NCI-H1105 treated with DMSO at 0.1 percent for 48 hours (cell line): Measurements from ENCODE around the gene DOC2A.
"Not testable (repeated sequence)": the region's sequence is repeated elsewhere in the genome, so short reads cannot be mapped to it uniquely, and the experiment has no call there.

ENCODE experiments used
- DNase-seq: peaks from one replicate; lab custom pipeline; 2025; lab: John Stamatoyannopoulos, UW

The DOC2A gene

DNA sequence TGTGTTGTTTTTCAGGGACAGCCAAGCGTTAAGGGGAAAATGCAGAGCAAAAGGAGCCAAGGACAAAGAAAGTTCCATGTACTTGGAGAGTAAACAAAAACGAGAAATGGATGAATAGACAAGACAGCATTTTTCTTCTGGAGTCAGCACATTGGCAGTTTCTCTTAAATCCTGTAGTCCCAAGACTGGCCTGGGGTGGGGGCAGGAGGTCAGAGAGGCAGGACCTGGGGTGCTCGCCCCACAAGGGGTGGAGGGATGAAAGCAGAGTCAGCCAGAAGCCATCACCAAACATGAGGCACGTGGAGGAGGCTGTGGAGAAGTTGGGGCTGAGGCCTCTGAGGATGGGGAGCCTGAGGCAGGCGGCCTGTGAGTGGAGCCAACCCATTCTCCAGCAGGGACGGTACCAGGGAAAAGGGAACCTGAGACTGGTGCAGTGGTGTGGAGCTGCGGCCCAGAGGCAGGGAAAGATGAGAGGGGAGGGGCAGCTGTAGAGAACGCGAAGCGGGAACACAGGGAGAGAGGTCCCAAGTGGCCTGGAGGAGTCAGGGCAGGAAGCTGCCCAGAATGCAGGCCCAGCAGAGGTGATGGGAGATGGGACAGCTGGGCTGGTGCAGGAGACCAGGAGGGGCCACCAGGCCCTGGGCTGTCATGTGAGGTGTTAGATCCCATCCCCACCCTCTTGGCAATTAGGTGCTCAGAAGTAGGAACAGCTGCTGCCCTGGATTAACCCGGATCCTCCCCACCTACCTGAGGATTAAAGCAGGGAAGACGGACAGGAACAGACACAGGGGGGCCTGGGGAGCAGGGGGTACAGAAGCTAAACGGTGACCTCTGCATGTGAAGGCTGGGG is 17.0 kb upstream of the DOC2A start:
- no peak for DNase-seq

DNA sequence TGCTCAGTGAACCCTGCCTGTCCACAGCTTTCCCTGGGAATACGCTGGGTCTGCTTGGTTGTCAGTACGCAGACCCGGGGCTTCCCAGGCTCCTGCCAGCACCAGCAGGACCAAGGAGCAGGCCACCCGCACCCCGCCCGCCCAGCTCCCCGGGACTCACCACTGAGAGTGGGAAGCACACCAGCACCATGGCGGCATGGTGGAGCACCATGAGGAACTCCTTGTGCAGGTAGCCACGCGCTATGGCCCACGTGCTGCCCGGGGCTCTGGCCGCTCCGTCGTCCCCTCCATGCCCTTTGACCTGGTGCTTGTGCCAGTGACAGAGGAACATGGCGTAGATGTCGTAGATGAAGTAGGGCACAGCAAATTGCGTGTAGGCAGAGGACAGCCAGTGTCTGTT is 15.6 kb upstream of the DOC2A start:
- no peak for DNase-seq

DNA sequence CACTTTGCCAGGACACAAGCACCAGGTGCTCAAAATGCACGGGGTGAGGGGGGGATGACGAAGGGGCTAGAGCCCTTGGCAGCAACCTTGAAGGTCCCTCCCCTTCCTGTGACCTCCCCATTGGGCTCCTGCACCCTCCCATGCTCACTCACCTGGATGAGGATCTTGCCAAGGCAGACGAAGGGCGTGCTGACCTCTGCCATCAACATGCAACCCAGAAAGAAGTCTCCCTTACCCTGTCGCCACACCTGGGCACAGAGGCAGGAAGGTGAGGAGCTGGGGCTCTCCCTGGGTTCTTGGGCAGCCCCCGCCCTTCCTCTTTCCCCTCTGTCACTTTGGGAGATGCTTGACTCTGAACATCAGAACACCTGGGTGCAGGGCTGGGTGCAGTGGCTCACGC is 14.7 kb upstream of the DOC2A start:
- no peak for DNase-seq

DNA sequence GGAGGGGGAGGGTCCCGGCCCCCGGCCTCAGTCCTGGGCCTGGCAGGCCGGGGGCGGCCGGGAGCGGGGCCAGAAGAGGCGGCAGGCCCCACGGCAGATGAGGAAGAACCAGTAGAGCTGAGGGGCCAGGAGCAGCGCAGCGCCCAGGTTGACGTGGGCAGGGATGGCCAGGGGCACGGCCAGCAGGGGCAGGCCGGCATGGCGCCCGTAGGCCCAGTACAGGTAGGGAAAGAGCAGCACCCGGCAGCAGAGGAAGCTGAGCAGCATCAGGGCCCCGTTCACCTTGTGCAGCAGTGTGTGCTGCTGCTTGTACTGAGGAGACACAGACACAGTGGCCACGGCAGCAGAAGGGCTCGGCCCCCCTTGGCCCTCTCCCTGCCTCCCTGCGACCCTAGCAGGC is 14.3 kb upstream of the DOC2A start:
- no peak for DNase-seq

DNA sequence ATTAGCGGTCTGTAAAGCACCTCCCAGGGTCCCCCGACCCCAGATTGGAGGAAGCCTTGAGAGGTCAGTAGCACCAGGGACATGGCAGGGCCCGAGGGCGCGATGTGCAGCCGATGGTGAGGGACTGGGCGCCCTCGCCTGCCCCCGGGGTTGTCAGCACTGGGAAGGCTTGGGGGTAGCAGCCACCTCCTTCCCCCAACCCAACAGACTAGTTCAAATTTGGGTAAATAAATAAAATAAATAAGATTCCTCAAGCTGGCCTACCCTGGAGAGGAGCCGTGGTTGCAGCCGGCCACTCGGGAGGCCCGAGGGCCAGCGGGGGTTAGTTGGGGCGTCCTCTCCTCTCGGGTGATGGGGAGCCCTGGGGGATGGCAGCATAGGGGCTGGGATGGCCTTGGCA is 13.6 kb upstream of the DOC2A start:
- no peak for DNase-seq

DNA sequence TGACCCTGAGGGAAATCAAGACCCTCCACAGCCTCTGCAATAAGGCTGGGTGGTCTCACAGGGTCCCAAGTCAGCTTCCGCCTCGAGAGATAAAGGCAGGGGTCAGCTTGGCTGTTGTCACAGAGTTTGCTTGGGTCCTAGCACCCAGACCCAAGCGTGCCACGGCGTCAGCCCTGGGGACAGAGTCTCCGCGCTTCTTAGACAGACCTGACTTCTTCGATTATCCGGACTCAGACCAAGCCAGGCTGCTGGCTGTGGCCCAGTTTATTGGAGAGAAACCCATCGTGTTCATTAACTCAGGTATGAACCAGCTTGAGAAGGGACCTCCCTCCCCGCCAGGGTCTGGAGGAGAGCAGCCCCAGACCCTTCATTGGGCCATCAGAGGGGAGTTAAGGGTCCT is 12.8 kb upstream of the DOC2A start:
- no peak for DNase-seq

DNA sequence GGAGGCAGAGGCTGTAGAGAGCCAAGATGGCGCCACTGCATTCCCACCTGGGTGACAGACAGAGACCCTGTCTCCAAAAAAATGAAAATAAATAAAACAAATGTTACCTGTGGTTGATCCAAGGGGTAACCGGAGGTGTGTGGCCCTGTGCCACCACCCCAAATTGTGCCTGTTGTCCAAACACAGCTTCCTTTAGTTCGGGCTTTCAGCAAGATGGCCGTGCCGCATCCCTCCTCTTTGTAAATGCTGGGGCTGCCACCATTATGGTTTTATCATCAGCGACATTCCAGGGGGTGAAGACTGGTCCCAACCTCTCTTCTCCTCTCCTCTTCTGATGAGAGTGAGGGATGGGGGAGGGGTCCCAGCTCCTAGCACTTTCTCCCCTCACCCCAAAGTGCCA is 12.1 kb upstream of the DOC2A start, which contains the start of gene C16orf92:
Gene C16orf92, plus strand, starts transcription at position 312 of the 400 bp plus-strand sequence. CDS start 143 bp downstream, outside the sequence.
- no peak for DNase-seq

DNA sequence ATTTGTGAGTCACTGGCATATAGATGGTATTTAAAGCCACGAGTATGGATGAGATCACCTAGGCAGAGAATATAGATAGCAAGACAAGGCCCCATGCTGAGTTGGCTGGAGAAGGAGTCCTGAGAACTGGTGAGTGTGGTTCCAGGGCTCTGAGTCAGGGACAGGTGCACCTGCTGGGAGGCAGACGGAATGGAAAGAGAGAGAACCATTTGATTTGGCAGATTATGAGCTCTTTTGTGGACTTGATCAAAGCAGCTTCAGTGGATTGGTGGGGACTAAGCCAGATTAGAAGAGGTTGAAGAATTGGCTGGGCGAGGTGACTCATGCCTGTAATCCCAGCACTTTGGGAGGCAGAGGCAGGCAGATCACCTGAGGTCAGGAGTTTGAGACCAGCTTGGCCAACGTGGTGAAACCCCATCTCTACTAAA is 7.9 kb upstream of the DOC2A start:
- no peak for DNase-seq

DNA sequence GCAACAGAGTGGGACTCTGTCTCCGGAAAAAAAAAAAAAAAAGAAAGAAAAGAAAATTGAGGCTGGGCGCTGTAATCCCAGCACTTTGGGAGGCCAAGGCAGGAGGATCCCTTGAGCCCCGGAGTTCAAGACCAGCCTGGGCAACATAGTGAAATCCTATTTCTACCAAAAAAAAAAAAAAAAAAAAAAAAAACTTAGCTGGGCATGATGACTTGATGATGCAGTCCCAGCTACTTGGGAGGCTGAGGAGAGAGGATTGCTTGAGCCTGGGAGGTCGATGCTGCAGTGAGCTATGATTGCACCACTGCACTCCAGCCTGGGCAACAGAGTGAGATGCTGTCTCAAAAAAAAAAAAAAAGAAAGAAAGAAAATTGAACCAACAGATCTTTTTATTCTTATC is 7.1 kb upstream of the DOC2A start:
- not testable (repeated sequence) for DNase-seq

DNA sequence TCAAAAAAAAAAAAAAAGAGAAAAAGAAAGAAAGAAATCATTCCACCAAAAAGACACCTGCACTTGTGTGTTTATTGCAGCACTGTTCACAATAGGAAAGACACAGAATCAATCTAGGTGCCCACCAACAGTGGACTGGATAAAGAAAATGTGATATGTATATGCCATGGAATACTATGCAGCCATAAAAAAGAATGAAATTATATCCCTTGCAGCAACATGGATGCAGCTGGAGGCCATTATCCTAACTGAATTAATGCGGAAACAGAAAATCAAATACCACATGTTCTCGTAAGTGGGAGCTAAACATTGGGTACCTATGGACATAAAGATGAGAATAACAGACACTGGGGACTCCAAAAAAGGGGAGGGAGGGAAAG is 6.4 kb upstream of the DOC2A start:
- no peak for DNase-seq

DNA sequence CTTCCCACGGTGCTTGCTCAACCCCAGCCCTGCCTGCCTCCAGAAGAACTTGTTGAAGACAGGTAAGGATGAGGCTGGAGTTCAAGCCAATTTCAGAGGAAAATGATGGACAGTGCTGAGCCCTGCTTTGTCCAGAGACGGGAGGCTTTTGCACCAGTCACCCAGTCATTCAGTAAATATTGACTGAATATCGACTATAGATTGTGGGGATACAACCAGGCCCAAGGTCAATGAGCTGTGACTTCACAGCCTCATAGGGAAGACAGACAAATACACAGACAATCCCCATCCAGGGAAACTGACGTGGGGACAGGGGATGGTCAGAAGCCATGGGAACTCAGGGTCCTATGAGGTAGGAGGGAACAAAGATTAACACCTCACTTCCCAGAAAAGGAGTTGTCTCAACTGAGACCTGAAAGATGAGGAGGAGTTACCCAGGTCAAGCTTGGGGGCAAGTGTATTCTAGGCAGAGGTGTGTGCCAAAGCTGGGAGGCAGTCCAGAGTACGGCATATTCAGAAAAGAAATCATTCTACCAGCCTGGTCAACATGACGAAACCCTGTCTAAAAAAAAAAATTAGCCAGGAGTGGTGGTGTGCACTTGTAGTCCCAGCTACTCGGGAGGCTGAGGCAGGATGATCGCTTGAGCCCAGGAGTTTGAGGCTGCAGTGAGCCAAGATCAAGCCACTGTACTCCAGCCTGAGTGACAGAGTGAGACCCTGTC is 5.9 kb upstream of the DOC2A start:
- DNase-seq, result no peak

DNA sequence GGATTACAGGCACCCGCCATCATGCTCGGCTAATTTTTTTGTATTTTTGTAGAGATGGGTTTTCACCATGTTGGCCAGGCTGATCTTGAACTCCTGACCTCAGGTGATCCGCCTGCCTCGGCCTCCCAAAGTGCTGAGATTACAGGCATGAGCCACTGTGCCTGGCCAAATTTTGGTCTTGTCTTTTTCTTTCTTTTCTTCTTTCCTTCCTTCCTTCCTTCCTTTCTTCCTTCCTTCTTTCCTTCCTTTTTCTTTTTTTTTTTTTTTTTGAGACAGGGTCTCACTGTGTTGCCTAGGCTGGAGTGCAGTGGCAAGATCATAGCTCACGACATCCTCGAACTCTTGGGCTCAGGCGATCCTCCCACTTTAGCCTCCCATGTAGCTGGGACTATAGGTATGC is 4.6 kb upstream of the DOC2A start:
- DNase-seq, result not testable (repeated sequence)

DNA sequence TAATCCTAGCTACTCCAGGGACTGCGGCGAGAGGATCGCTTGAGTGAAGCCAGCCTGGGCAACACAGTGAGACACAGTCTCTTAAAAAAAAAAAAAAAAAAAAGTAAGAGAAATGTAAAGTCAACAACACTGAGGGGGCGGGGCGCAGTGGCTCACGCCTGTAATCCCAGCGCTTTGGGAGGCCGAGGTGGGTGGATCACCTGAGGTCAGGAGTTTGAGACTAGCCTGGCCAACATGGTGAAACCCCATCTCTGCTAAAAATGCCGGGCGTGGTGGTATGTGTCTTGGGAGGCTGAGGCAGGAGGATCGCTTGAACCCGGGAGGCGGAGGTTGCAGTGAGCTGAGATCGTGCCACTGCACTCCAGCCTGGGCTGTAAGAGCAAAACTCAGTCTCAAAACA is 1.8 kb upstream of the DOC2A start:
- not testable (repeated sequence) for DNase-seq

DNA sequence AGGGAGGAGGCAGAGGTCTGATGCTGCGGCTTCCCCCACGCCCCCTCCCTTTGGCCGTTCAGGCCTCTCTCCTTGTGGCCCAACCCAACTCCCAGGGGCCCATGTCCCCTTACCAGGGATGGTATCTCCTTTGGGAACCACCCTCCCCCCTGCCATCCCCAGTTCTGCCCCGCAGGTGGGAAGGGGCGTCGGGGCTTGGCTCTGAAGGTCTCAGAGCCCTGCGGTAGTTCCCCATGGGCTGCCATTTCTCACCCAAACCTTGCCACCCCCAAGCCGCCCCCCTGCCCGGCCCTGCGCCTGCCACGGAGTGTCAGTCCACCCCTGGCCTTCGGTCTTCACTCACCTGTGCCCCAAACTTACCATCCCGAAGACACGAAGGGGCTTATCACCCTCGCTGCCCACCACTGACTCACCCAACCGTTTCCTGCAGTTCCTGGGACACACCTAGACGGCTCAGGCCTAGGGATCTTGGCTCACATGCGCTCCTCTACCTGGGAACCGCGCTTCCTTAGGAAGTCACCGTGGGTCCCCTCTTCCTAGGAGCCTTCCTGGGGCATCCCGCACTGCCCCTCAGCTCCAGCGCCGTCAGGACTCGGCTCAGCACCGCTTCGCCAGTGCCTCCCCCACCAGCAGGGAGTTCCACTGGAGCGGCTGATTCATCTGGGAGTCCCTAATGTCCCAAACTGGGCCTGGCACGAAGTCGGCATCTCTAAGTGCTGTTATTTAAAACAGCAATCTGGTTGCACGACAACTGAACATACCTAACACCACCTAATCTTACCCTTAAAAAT is 1.1 kb upstream of the DOC2A start:
- no peak for DNase-seq

DNA sequence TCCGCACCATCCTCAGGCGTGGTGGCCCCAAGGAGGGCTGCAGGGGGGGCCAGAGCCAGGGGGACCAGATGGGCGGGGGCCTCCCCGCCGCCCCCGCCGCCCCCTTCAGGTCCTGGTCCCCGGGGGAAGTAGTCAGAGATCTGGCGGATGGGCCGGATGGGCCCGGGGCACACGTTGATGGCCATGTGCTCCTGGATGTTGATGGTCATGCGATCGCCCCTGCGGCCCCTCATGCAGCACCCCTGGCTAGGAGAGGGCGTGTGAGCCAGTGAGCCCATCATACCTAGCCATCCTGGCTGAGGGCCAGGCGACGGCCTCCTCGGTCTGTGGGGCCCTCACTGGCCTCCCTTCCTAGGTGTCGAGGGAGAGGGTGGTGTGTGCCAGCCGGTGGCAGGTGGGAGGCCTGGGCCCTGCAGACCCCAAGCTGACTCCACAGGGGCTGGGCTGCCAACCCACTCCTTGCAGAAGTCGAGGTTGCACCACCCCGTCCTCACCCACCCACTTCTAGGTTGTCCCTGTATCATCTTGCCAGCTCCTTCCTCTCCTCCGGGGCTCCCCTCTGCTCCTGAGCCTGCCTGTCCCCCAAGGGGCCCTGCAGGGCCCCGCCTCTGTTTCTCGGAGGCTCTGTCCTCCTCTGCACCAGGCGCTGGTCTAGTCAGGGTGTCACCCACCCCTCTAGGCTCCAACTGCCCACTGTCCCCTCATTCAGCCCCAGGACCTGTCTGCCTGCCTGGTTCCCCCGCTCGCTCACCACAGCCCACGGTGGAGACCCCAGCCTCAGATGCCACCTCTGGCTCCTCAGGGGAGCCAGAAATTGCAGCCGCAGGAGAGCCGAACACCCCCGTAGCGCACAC is 610 bp downstream of the DOC2A start:
- DNase-seq, result no peak

DNA sequence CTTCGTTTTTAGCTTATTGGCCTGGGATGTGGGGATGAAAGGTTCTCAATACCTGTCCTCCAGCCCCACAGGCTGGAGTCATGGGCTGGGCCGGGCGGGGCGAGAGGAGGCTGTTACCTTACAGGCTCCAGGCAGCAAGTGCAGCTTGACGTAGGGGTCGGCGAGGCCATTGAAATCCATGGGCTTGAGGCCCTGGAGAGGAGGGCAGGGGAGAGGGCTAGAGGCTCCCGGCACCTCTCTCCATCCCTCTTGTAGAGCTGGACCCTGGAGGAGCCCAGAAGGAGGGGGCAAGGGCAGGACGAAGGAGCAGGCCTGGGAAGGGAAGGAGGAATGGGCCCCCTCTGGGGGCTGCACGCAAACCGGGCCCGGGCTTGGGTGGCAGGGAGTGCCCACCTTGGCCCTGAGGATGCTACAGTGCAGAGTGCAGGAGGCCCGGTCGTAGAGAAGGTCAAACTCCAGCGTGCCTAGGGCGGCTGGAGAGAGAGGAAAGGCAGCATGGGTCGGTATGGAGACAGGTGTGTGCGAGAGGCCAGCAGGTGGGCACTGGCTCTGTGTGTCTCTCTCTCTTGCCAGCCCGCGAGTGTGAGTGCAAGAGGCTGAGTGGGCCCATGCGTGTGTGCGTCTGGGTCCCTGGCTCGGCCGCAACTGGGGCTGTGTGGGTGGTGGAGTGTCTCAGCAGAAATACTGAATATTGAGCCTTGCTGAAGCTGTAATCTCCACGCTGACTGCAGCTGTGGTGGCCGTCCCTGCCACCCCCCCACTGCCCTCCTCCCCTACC is 1.6 kb downstream of the DOC2A start:
- DNase-seq, result no peak

DNA sequence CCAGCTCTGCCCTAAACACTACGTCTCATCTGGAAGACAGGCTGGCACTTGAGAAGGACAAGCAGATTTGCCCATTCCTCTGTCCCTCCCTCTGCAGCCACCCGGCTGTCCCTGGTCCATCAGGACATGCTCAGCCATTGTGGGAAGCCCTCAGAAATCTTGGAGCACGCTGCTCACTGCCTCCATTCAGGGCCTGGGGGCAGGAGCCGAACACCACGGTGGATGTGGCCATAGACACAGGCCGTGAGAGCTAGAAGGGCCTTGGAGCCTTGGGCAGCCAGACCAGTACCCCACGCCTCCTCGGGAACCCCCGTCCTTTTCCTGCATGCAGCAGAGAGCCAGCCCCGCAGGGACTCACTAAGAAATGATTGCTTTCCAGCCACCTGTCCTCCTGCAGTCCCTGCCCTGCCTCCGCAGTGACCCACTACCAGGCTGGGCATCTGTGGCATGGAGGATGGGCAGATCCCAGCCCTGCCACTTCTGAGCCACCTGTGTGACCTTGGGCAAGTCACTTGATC is 3.4 kb downstream of the DOC2A start:
- DNase-seq, result no peak

DNA sequence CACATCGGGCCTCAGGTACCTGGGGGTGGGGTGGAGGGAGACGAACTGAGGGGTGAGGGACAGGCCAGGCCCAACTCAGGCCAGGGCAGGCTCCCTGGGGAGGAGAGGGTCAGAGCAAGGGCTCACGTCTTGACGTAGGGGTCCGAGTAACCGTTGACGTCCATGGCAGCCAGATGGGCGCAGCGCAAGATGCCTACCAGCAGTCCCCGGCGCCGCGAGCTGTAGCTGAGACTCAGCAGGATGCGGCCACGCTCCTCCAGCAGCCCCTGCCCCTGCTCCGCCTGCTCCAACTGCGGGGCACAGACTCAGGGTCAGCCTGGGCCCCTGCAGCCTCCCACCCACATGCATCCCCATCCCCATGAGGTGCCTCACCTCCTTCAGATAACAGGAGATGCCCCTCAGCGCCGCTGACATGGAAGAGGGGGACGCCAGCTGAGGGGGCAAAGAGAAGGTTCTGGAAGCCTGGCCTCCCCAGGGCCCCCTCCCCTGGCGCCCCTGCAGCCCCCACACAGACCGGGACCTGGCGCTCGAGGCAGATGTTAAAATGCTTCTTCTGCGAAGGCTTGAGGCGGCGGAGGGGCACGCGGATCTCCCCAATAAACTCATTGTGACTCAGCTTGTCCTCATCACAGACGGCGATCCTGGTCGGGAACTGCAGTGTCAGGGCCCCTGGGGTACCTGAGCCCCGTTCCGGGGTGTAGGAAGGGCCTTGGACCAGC is 4.0 kb downstream of the DOC2A start:
- no peak for DNase-seq

DNA sequence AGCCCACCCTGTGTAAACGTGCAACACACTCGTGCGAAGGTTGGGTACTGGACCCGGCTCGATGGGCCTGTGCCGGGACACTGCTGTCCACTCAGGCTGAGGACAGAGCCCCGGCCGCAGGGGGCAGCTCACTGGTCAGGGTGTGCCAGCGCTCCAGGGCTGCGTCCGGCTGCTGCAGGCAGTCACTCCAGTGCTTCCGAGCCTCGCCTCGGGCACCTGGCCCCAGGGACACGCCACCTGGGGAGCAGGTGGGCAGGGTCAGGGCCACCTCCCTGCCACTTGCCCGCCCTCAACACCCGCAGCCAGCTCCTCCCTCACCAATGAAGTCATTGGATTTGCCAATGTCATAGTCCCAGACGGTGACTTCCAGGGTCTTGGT is 4.7 kb downstream of the DOC2A start:
- no peak for DNase-seq
